Small intestine (tissue), 7 donors: ENCODE data around the gene TYROBP. TPM values are rescaled to one million over a fixed set of nuclear protein-coding genes. Genes with fewer than 3 reads are reported as not detected.

Experiments
- DNase-seq, 2 donors: peaks; one replicate each; pipeline versions ENCODE4 v3.0.0 to v3.0.0-alpha.2; 2013
- FAIRE-seq: peaks from 2 replicates; lab custom pipeline; 2012; peaks lifted over from hg19 to GRCh38; lab: Jason Lieb, UNC
- H3K27ac ChIP-seq, 3 donors: one replicate each; pipeline ENCODE4 v1.5.1; 2013; ENCODE audit warnings: low read length in 2 of 3, mild to moderate bottlenecking in 2 of 3, control low read depth in 1 of 3, inconsistent platforms in 1 of 3, low read depth in 1 of 3, moderate library complexity in 1 of 3
- H3K27me3 ChIP-seq, 3 donors: one replicate each; pipeline ENCODE4 v1.6.1; 2013; ENCODE audit warnings: low read length in 3 of 3, inconsistent platforms in 1 of 3; ENCODE audit not compliant: control insufficient read depth in 3 of 3, insufficient read depth in 3 of 3
- H3K36me3 ChIP-seq, 3 donors: one replicate each; pipeline ENCODE4 v1.6.1; 2013; ENCODE audit warnings: low read length in 3 of 3, inconsistent platforms in 1 of 3, low read depth in 1 of 3, mild to moderate bottlenecking in 1 of 3, moderate library complexity in 1 of 3; ENCODE audit not compliant: control insufficient read depth in 3 of 3, insufficient read depth in 2 of 3
- H3K4me1 ChIP-seq, 3 donors: one replicate each; pipeline ENCODE4 v1.6.1; 2013; ENCODE audit warnings: low read length in 2 of 3, inconsistent platforms in 1 of 3, low read depth in 1 of 3, mild to moderate bottlenecking in 1 of 3, moderate library complexity in 1 of 3; ENCODE audit not compliant: control insufficient read depth in 3 of 3, insufficient read depth in 2 of 3
- H3K4me3 ChIP-seq, 3 donors: one replicate each; pipeline ENCODE4 v1.5.1; 2013; ENCODE audit warnings: low read length in 3 of 3, control low read depth in 1 of 3, inconsistent platforms in 1 of 3, low read depth in 1 of 3, mild to moderate bottlenecking in 1 of 3, moderate library complexity in 1 of 3
- H3K9me3 ChIP-seq, 2 donors: one replicate each; pipeline ENCODE4 v1.6.1; 2013; ENCODE audit warnings: low read depth in 1 of 2, low read length in 1 of 2; ENCODE audit not compliant: control insufficient read depth in 2 of 2, insufficient read depth in 1 of 2
- WGBS, 3 donors: extraction: QIAGEN DNeasy Blood & Tissue Kit; methylation state at CpG; one replicate each; pipeline ENCODE4 v1.1.7; 2013; 5-methylcytosine and 5-hydroxymethylcytosine counted together
- polyA plus RNA-seq, 4 donors: library from polyadenylated mRNA; stranded (reverse) in 3 of 4; unstranded in 1 of 4; fragments of 200-250 nt in 3 of 4; fragments of 120-200 nt in 1 of 4; gene quantifications; one replicate each; pipeline versions ENCODE4 v1.2.1 to v1.2.3, GENCODE V29; 2013
- donor health status: healthy with polysubstance abuse.
- donor health status: control.
- donor health status: control.
- donor health status: Bipolar disorder and iron deficiency.
- donor health status: healthy.

Gene TYROBP
- polyA plus RNA-seq, 4 donors: 15.9 to 128 (median 63.8) TPM

DNA sequence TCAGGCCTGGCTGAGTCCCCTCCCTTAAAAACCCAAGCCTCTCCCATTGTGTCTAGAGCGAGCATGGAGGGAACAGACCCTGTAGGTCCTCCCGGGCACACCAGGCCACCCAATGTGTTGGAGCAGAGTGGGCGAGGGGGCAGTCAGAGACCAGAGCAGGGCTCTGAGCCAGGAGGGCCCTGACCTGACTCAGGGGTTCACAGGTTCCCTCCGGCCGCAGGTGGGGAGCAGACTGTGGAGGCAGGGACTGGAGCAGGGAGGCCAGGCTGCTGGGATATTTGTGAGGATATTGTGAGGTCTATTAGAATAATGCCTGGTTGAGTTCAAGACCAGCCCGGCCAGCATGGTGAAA lies 1.6 kb upstream of the TYROBP start:
- Histone ChIP-seq H3K27ac (peak overlapping the region in 1 of 3 donors; percentile 85), H3K36me3 (no peaks in the 10 kb centered on the region), H3K27me3 (no peaks in the 10 kb centered on the region), H3K4me1 (no peaks in the 10 kb centered on the region), H3K4me3 (no peak overlapping the region), H3K9me3 (no peaks in the 10 kb centered on the region)
- DNase-seq (no peak), FAIRE-seq (no peak)
- WGBS, 3 donors: 69 to 84% (median 79%) methylated on average over 6 of the region's 6 CpGs

DNA sequence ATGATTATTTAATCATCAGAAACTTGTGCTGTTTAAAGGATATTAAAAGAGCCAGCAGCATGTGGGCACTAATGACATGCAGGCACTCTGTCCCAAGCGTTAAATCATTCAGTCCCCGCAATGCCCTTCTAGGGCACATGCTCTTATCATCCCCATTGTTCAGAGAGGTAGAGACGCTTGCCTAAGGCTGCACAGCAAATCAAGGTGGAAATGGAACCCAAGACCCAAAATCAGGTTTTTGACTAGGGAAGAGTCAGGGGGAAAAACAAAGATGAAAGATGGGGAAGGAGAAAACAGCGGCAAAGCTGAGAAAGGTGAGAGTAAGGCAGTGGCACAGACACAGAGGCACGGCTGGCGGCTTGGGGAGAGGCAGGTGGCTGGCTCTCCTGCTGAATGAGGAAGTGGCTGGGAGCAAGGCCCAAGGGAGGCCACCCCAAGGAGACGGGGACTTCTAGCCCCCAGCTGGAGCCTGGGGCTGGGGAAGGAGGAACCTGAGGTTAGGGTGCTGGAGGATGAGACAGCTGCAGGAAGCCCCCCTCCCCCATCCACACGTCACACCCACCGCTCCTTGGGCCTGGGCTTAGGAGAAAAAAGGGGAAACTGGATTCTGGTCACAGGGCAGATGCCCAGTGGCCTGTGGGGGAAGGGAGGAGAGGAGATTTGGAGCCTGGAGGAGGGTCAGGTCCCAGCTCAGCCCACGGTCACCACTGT lies 1.0 kb upstream of the TYROBP start:
- peaks cover 0 to 2% (median 0%) of the 10 kb centered on the region in 3 donors for H3K27me3 ChIP-seq
- no peak for FAIRE-seq
- H3K36me3 ChIP-seq: no peaks in the 10 kb centered on the region
- 60 to 69% (median 62%) methylated on average over 9 to 10 of the region's 10 CpGs for WGBS, 3 donors
- peak overlapping the region in 1 of 3 donors; percentile 85 for H3K27ac ChIP-seq
- peak in 1 of 2 donors; percentile 8 for DNase-seq
- no peak overlapping the region for H3K4me3 ChIP-seq
- H3K9me3 ChIP-seq: no peaks in the 10 kb centered on the region
- no peaks in the 10 kb centered on the region for H3K4me1 ChIP-seq

DNA sequence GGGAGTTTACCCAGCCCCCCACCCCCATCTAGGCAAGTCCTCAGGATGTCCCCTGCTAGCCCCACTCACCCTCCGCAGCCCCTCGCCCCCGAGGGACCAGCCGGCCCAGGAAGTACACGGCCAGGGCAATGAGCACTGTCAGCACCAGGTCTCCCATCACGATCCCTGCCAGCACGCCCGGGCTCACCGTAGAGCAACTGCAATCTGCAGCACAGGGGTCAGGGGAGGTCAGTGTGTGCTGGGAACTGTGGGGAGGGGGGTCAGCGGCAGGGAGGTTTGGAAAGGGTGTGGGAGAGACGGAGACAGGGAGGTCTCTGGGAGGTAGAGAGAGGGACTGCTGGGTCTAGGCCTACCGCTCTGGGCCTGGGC lies 734 bp downstream of the TYROBP start:
- H3K4me3 ChIP-seq: peak overlapping the region in 1 of 3 donors; percentile 1
- 50 to 70% (median 51%) methylated on average over 12 of the region's 12 CpGs for WGBS, 3 donors
- FAIRE-seq: no peak

DNA sequence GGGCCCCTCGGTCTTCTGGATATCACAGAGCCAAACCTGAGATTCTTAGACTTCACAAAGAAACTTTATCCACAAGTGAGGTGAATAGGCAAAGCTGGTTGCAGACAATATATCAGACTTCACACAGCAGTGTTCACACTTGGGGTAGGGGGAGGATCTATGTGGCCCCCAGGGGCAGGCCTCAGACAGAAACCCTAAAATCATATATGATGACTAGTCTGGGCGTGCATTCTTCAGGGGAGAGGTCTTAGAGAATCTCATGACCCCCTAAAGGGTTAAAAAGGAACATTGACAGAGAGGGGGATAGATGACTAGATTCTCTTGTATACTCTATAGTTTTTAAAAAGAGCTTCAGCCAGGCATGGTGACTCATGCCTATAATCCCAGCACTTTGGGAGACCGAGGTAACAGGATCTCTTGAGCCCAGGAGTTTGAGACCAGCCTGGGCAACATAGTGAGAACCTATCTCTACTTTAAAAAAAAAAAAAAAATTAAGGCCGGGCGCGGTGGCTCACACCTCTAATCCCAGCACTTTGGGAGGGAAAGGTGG lies 2.8 kb downstream of the TYROBP start:
- no peaks in the 10 kb centered on the region for H3K4me1 ChIP-seq
- H3K27ac ChIP-seq: no peak overlapping the region

More for the DNA sequence above, 734 bp downstream of the TYROBP start:
- DNase-seq: no peak
- no peaks in the 10 kb centered on the region for H3K36me3 ChIP-seq
- no peaks in the 10 kb centered on the region for H3K4me1 ChIP-seq
- H3K27me3 ChIP-seq: peaks cover 0 to 14% (median 0%) of the 10 kb centered on the region in 3 donors
- no peaks in the 10 kb centered on the region for H3K9me3 ChIP-seq
- H3K27ac ChIP-seq: peak overlapping the region in 1 of 3 donors; percentile 75

DNA sequence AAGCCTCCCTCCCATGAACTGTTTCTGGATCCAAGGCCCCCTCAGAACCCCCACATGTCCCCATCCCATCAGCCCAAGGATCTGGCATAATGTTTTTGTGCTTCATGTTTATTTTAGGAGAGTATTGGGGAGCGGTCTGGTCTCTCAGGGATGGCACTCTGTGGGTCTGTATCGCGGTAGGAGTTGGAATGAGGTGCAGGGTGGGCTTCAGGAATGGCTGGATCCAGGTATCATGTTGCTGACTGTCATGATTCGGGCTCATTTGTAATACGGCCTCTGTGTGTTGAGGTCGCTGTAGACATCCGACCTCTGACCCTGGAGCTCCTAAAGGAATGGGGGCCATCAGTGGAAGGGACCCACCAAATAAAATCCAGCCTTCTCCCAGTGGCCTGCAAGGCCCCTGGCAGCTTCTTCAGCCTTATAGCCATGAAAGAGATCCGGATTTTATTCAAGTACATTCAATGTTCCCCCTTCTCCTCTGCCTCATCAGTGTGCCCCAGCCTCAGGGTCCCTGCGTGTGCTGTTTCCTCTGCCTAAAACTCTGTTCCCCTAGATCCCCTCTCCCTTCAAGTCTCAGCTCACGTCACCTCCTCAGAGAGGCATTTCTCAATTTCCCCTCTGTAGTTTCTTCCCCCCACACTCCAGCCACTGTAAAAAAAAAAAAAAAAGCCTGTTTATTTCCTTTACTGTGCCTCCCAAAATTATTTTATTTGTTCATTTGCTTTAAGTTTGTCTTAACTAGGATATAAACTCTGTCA lies 3.6 kb downstream of the TYROBP start:
- FAIRE-seq: no peak
- DNase-seq: no peak
- 82 to 85% (median 82%) methylated on average over 10 of the region's 10 CpGs for WGBS, 3 donors
- Histone ChIP-seq H3K4me3 (no peak overlapping the region), H3K27me3 (peaks cover 0 to 24% (median 0%) of the 10 kb centered on the region in 3 donors), H3K36me3 (no peaks in the 10 kb centered on the region), H3K4me1 (no peaks in the 10 kb centered on the region), H3K27ac (peak overlapping the region in 1 of 3 donors; percentile 6), H3K9me3 (no peaks in the 10 kb centered on the region)

More for the DNA sequence above, 2.8 kb downstream of the TYROBP start:
- H3K4me3 ChIP-seq: no peak overlapping the region
- FAIRE-seq (no peak), DNase-seq (no peak)
- WGBS, 3 donors: 71 to 77% (median 76%) methylated on average over 6 of the region's 6 CpGs
- peaks cover 0 to 24% (median 0%) of the 10 kb centered on the region in 3 donors for H3K27me3 ChIP-seq
- no peaks in the 10 kb centered on the region for H3K36me3 ChIP-seq
- H3K9me3 ChIP-seq: no peaks in the 10 kb centered on the region

DNA sequence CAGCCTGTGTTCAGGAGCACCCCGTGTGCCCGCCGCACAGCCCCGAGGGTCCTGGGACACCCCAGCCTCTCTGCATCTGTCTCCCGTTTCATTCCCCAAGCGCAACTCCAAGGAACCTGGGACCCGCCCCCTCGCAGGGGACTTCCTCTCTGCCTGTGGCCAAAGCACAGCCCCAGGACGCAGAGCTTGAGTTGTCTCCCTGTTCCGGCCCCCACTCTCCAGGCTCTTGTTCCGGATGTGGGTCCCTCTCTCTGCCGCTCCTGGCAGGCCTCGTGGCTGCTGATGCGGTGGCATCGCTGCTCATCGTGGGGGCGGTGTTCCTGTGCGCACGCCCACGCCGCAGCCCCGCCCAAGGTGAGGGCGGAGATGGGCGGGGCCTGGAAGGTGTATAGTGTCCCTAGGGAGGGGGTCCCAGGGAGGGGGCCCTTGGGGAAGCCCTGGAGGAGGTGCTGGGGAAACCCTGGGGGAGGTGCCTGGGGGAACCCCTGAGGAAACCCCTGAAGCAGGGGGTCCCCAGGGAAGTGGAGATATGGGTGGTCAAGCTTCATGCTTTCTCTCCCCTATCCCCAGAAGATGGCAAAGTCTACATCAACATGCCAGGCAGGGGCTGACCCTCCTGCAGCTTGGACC lies 4.4 kb downstream of the TYROBP start:
- DNase-seq: peak; percentile 60 to 71
- Histone ChIP-seq H3K36me3 (no peaks in the 10 kb centered on the region), H3K4me1 (no peaks in the 10 kb centered on the region), H3K4me3 (peak overlapping the region in 1 of 3 donors; percentile 34), H3K9me3 (no peaks in the 10 kb centered on the region), H3K27ac (peak overlapping the region in 1 of 3 donors; percentile 79), H3K27me3 (peaks cover 0 to 24% (median 0%) of the 10 kb centered on the region in 3 donors)
- no peak for FAIRE-seq
- 1 to 4% (median 2%) methylated on average over 23 to 24 of the region's 24 CpGs for WGBS, 3 donors

DNA sequence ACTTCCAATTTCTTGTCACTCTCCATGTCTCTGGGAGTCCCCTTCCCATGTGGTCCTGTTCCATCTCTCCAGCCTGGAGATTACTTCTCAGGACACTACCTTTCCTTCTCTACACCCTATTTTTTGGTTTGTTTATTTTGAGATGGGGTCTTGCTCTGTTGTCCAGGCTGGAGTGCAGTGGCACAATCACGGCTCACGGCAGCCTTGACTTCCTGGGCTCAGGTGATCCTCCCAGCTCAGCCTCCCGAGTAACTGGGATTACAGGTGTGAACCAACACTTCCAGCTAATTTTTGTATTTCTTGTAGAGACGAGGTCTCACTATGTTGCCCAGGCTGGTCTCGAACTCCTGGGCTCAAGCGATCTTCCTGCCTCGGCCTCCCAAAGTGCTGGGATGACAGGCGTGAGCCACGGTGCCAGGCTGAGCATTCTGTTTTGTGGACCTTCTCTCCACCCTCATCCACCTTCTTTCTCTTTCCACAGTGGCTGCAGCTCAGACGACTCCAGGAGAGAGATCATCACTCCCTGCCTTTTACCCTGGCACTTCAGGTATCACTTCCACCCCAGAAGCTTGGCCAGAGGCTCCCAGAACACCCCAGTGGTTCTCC lies 5.1 kb downstream of the TYROBP start:
- DNase-seq: no peak
- 46 to 65% (median 53%) methylated on average over 10 of the region's 10 CpGs for WGBS, 3 donors
- peak overlapping the region in 1 of 3 donors; percentile 34 for H3K4me3 ChIP-seq
- H3K4me1 ChIP-seq: peaks cover 0 to 6% (median 0%) of the 10 kb centered on the region in 3 donors
- H3K9me3 ChIP-seq: no peaks in the 10 kb centered on the region
- H3K27ac ChIP-seq: peak overlapping the region in 2 of 3 donors; percentile 34 to 79
- H3K36me3 ChIP-seq: peaks cover 0 to 3% (median 0%) of the 10 kb centered on the region in 3 donors
- peaks cover 0 to 24% (median 0%) of the 10 kb centered on the region in 3 donors for H3K27me3 ChIP-seq
- FAIRE-seq: no peak
